HG03571 (cell line): ENCODE results near the gene DNAJB9.
A peak's percentile ranks its signal among the peaks of the same experiment; 100 is the strongest.

ENCODE experiments used
- ATAC-seq: cut with Tn5 transposase; IDR thresholded peaks from one replicate; pipeline ENCODE4 v1.9.1; 2021; ENCODE audit not compliant: unreplicated experiment

The DNAJB9 gene

DNA sequence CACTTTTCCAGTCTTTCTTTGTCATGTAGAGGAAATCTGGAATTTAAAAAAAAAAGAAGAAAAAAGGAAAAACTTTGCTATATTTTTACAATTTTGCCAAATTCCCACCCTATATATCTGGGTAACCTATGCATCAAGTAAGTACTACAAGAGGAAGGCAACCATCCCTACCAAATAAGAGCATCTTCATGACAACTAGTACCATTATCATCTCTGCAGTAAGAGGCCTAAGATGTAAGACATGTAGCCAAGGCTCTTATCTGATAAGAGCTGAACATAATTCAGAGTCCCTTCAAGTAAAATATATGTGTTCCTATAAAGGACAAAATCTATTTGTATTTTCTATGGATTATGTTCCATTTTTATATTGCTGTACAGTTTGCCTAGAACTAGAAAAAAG lies 3.7 kb upstream of the DNAJB9 start:
- ATAC-seq: no peak

DNA sequence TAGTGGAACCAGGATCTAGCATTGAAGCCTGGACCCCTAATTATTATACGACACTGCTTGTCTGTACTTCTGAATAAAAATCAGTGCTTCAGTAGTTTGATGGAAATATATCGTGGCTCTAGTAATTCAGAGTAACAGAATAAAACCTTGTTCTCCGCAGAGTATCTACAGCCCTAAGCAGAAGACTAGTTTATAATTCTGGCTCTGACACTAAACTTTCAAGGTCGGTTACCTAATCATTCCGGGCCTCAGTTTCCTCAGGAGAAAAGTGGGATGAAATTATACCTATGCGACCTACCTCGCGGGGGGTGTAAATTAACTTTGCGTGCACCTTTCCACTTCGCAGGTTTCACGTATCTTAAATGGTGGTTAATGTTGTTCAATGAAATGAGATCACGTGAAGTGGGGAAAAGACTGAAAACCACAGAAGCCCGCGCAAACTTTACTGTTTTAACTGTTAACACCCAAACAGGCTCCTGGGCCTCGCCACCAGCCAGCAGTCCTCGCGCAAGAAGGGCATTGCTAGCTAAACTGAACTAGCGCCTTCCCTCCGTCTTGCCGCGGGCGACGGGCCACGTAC lies 783 bp upstream of the DNAJB9 start:
- no peak for ATAC-seq

DNA sequence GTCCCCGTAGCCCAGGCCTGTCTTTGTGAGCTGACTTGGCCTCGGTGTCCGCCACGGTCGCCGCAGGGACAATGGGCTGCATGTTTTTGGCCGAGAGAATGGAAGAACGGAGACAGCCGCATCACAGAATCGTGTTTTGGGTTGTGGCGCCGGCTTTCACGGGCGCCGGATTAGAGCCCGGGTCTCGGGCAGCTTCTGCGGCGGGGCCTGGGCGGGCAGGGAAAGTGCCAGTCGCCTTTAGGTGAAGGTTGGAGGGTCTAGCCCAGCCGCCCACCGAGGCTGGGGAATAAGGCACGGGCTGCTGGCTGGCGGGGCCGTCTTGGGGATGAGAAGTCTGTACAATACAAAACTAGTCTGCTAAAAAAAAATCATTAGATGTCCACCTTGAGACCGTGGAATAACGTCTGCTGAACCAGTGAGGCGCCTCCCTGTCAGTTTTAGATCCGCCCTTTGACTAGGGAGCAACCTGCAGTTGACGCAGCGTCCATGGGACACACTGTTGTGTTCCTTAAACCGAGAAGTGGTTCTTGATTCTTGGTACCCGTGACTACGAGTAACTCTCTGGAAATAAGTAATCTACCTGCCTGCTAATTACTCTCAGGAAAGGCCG lies 577 bp downstream of the DNAJB9 start:
- peak; percentile 10 for ATAC-seq

DNA sequence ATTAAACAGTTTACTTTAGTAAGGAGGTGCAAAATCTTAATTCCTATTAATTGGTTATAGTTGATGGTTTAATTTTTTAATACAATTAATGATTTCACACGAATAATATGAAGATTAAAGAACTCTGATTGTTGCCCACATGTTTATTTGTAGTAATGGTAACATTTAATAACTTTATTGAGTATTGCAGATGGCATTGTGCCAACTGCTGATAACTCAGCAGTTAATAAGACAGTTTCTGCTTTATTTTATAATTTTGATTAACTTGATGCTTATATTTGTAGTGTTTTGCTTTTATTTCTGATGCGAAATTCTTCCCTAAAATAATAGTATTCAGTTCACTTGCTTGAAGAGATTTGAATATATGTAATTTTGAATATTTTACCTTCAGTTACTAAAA lies 2.8 kb downstream of the DNAJB9 start:
- ATAC-seq: no peak

DNA sequence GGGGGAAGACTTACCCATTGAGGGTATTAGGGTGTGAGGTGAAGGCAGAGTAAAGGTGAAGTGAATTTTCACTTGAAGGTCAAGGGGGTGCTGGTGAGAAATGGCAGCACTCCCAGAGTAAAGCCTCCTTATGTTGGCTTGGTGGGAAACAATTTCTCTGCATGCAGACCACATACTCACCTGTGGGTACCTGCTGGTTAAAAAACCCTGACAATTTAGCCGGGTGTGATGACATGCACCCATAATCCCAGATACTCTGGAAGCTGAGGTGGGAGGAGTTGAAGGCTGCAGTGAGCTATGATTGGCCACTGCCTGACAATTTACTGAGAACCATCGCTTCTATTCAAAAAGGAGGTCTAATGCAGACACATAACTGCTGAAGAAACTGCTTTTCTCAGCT lies 5.5 kb downstream of the DNAJB9 start:
- ATAC-seq: no peak

DNA sequence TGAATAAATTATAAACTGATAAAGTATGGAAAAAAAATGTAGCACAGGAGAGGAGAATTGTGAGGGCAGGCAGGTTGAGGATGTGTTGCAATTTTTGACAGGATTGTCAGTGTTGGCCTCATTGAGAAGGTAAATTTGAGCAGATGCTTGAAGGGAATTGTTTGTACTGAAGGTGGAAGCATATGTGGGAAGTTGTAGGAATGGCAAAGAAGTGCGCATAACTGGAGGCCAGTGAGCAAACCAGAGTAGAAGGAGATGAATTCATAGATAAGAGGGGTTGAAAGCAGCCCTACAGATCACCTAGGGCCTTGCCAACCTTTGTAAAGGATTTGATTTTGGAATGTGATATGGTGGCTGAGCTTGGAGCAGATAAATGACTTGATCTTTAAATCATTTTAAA lies 6.4 kb downstream of the DNAJB9 start:
- ATAC-seq: no peak

DNA sequence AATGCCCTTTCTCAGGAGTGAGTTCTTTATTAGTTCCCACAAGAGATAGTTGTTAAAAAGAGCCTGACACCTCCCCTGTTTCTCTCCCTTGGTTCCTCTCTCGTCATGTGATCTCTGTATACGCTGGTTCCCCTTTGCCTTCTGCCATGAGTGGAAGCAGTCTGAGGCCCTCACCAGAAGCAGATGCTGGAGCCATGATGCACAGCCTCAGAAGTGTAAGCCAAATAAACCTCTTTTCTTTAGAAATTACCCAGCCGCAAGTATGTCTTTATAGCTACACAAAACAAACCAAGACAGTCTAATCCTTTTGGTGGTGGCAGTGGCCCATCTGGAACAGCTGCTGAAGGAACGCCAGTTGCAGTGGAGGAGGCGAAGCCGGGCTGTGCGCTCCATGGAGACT lies 9.3 kb downstream of the DNAJB9 start:
- ATAC-seq: no peak

DNA sequence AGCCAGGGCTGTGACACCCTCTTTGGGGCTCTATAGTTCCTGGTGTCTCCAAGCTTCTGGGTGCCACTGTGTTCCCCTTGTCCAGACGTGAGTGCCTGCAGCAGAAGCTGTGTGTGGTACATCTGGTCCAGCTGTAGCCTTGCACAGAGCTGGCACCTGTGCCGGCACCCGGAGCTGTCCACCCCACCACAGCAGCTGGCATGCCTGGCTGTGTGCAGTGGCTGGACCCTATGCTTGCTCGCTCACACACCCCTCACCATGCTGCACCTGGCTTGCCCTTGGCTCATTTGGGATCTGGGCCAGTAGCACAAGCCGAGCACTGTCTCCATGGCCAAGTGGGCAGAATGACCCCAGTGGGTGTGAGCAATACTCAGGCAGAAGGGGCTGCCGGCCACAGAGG lies 10.6 kb downstream of the DNAJB9 start:
- no peak for ATAC-seq

DNA sequence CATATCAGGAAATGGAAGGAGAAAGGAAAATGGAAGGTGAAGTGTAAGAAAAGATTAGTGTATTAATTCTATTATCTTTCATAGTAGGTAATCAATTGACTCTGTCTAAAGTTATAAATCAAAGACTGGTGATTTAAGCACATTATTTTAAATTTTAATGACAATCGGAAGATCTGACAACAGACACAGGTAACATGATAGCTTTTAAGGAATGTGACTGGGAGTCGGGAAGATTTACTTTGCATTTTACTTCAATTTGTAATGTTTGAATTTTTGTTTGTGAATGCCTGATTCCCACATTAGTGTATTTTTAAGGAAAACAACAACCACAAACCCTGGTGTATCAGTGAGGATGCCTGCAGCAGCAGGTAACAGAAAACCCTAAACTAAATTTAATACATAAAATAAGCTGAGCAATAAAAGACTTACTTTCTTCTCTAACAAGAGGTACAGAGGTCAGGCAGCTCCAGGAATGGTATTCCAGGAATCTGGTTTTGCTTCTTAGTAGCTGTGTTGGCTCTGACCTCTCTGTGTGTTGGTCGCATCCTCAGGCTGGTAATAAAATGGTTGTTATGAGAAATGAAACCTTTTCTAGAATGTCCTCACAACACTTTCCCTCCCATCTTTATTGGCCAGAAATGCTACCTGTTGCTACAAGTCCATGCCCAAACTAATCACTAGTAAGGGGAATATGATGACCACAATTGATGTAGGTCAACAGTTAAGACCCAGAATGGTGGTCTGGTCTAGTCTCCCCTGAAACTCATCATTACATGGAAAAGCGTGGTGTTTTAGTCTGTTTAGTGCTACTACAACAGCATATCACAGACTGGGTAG lies 12.2 kb downstream of the DNAJB9 start:
- ATAC-seq: no peak

DNA sequence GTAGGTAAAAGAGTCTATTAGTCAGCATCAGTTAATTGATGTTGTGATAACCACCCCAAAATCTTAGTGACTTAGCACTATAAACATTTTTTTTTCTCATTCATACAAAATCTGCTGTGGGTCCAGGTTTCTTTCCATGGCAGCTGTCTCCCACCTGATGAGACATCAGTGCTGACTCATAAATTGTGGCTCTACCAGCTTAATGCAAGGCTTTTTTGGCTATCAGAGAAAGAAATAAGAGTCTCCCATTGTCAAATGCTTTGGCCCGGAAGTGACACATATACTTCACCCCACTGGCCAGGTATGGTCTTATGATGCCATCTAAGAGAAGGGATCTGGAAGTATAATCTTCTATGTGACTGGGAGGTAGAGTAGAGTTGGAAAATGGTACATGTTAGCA lies 14.5 kb downstream of the DNAJB9 start:
- ATAC-seq: no peak

DNA sequence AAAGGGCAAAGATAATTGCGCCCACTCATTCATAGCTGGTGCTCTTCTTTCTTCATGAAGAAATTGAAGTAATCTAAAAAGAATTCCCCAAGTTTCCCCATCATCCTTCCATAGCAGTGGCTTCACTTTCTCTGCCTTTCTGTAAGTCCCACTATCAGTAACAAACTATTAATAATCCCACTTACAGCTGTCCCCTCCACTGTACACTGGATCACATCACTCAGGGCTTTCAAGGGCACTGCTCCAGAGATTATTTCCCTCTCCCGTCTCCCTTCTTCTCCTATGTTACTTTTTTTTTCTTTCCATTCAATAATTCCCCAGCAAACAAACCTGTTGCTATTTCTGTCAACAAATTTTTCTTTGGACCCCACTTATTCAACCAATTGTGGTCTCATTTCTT lies 16.2 kb downstream of the DNAJB9 start:
- ATAC-seq: no peak

DNA sequence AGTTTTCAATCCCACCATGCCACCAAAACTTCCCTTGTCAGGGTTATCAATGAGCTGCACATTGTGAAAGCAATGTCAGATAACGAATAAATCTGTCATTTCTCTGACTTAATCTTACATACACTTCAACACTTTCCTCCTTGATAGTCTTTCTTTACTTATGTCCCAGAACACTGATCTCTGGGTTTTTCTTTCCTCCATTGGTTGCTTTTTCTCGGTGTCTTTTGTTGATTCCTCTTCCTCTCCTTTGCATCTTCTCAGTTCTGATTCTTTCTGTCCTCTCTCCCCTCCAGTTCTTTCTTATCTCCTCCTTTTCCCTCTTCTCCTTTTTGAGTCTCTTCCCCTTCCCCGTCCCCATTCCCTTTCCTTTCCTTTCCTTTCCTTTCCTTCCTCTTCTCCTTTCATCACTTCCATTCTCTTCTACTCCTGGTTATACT lies 16.6 kb downstream of the DNAJB9 start:
- no peak for ATAC-seq

DNA sequence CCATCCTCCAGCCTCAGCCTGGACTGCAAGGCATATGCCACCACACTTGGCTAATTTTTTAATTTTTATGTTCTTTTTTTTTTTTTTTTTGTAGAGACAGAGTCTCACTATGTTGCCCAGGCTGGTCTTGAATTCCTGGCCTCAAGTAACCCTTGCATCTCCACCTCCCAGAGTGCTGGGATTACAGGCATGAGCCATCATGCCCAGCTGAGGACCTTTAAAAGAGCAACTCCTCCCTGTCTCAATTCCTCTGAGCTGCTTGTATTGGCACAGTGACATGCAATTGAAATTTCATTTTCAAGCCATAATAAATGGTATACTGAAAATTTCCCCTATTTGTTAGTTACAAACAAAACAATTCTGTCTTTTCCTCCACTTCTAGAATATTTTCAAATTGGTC lies 19.5 kb downstream of the DNAJB9 start:
- ATAC-seq: no peak

DNA sequence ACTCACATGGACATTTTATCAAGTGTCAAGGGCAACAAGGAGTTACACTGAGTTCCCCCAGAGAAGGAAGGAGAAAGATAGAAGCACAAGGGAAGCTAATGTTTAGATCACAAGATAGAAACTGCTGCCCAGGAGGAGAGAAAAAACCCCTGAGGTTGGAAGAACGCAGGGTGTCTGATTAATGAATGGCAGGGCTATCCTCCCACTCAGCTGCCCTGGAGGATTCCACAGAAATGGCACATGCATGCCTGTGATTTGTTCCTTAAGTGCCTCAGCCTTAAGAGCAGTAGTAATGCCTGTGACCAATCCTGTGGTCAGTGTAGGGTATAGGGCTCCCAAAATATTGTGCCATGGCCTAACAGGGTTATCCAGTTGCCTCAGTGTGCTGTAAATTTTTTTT lies 20.2 kb downstream of the DNAJB9 start:
- ATAC-seq: no peak

DNA sequence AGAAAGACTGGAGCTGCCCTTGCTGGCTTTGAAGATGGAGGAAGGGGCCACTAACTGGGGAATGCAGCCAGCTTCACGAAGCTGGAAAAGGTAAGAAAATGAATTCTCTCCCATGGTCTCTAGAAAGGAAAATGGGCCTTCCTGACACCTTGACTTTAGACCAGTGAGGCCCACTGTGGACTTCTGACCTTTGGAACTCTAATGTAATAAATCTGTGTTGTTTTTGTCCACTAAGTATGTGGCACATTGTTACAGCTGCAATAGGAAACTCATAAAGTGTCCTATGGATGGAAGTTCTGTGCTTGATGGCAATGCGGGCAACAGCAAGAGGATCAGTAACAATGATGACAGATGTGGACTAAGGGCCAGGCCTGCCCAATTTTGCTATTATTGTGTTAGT lies 20.9 kb downstream of the DNAJB9 start:
- no peak for ATAC-seq

DNA sequence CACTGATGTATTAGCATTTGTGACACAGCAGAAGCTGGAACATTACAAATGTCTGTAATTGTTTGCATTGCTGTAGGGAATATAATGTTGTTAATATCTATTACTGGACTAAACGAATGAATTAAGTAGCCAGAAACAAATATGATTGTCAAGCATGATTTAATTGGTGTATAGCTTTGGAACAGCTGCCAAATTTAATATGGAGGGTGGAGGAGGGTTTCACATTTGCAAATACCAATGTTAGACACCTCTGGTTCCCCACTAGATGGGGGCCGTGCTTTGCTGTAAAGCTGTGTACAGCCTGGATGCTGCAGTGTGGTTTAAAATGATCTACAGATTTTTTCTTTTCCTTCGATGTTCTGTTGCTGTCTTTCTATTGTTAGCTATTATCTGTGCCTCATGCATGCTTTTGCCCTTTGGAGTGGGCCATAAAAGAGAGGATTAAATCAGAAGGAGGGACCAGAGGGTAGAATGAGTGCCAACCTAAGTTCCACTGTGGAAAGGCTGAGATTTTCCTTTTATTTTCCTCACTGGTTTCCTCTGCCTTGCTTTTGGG lies 23.1 kb downstream of the DNAJB9 start:
- no peak for ATAC-seq

DNA sequence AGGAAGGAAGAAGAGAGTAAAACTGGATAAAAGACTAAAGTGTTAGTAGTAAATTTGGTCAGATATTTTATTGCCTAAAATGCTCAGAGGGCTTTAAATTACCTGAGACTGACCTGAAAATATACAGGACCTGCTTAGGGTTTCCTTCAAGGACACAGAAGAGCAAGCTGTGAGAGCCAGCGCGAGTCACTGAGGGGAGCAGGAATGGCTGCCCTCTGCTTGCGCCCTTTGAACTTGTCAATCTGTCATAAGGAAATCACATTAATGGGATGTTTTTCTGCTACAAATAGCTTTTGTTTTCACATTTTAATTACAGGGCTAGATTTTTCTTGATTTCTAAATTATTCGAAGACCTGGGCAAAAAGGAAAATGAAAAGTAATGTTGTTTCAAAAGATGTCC lies 26.9 kb downstream of the DNAJB9 start:
- no peak for ATAC-seq

DNA sequence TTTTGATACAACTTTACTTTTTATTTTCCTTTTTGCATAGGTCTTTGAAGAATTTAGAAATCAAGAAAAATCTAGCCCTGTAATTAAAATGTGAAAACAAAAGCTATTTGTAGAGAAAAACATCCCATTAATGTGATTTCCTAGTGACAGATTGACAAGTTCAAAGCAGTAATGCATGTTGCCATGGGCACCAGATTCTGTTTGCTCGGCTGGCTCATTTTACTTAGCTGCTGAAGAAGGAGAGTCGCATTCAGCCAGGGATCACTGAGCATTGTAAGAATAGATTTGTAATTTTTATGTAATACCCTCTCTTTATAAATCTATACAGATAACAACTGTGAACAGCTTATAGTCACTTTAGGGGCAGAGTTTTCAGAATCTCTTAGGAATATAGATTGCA lies 28.5 kb downstream of the DNAJB9 start:
- ATAC-seq: no peak

DNA sequence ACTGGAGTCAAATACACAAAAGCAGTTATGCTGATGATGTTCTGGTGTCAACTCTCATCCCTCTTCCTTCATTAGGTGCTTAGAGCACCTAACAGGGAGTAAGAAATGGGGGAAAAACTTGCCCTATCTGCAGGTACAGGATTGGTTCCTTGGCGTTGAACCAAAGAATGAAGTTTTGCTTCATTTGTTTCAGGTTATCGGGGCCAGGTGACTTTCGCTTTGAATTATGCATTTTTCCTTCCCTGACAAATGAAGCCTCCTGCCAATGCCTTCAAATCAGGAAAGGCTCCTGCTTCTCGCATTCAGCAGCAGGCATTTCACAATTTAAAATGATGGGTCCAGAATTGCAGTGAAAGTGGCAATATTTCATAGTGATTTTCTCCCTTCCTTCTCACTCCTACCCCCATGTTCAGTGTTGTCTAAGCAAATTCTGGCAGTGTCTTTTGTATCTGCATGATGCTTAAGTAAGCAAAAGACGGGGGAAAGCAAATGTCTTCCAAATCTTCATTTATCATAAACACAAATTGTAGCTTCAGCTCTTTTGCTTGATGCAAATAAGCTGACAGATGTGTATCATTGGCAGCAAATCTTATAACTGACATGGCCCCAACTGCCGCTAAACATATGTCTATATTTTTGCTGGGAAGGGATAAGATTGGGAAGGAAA lies 29.4 kb downstream of the DNAJB9 start:
- no peak for ATAC-seq

DNA sequence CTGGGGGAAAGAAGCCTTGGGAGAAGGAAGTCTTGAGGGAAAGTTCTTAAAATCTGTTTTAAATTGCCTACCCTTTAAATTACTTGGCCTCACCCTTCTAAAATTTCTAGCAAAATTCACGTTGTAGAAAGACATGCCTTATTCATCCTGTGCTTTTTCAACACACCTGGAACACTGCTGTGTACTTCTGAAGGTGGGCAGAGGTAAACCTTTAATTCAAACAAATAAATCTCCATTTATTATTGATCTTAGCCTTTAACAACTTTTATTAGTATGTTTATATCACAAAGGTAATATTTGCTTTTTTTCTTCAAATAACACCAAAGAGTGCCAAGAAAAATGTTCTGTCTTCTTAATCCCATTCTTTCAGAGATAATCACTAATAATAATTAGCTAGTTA lies 30.7 kb downstream of the DNAJB9 start:
- ATAC-seq: no peak

DNA sequence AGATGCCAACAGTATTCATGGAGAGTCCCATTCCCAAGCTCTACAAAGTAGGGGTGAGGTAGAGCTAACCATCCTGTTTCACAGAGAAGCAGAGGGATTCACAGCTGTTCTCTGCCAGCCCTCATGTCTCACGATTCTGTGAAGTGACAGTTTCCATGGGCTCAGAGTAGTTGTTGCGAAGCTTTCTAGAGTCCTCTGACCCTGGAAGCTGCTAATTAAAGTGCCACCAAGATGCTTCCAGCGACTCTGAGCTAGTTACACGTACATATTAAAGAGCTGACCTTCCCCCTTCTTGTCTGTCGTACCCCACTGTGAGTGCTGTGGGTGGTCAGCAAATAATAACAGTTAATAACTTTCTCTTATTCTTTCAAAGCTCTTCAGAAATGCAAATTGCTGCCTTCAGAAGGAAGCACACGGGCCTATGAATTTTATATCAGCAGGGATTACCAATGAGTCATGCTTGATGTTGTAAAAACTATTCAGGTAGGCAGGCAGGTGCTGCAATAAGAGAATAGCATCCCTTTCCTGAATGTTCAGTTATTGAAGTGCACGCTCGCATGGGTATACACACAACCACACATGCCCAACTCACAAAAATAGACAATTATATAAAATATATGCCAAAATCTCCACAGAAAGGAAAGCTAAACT lies 34.1 kb downstream of the DNAJB9 start:
- no peak for ATAC-seq
